Muscle layer of duodenum (tissue), 2 donors: Measurements from ENCODE around the gene WAS.

ENCODE experiments used
- H3K27ac ChIP-seq: one replicate; pipeline ENCODE4 v1.7.0; 2013; ENCODE audit warnings: mild to moderate bottlenecking, low read length
- H3K27me3 ChIP-seq: one replicate; pipeline ENCODE4 v1.7.0; 2013; ENCODE audit warnings: low read depth, mild to moderate bottlenecking, control low read depth, low read length
- H3K36me3 ChIP-seq, 2 donors: one replicate each; pipeline ENCODE4 v1.7.0; 2013; ENCODE audit warnings: low read length in 2 of 2, control low read depth in 1 of 2, mild to moderate bottlenecking in 1 of 2; ENCODE audit not compliant: insufficient read depth in 2 of 2, control insufficient read depth in 1 of 2
- H3K4me1 ChIP-seq, 2 donors: one replicate each; pipeline ENCODE4 v1.7.0; 2013; ENCODE audit warnings: low read length in 2 of 2, mild to moderate bottlenecking in 2 of 2, control low read depth in 1 of 2, moderate library complexity in 1 of 2; ENCODE audit not compliant: insufficient read depth in 2 of 2, control insufficient read depth in 1 of 2
- H3K4me3 ChIP-seq, 2 donors: one replicate each; pipeline ENCODE4 v1.7.0; 2013; ENCODE audit warnings: low read length in 2 of 2, low read depth in 1 of 2, mild to moderate bottlenecking in 1 of 2
- H3K9me3 ChIP-seq, 2 donors: one replicate each; pipeline ENCODE4 v1.7.0; 2013; ENCODE audit warnings: low read length in 2 of 2, control low read depth in 1 of 2, mild to moderate bottlenecking in 1 of 2; ENCODE audit not compliant: control insufficient read depth in 1 of 2
- donor health status: healthy.

The WAS gene

DNA sequence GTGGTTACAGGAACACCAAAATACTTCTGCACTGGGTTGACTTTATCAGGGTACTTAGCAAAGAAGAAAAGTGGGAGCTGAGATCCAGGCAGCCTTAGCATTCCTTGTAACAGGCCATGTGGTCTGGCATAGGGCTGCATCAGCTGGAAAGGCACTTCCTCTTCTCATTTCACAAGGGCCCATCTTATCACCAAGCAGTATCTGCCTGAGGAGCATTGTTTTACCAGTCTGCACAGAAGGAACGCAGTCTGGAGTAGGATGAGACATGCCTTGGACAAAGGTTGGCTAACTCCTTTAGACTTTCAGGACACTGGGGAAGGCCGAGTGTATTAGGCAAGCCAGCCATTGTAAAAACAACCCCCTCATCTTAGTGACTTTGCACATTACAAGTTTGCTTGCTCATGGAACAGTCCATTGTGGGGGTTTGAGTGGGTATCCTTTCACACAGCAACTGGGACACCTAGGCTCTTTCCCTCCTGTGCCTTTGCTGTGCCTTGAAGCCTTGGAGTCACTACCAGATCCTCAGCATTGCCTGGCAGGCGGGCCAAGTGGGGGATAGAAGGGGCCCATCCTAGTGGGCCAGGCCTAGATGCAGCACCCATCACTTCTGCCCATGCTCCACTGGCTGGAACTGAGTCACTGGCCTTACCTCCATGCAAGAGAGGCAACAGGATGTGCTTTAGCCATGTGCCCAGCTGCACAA lies 17.5 kb downstream of the WAS start:
- H3K36me3 ChIP-seq = peaks cover 14 to 15% of the 10 kb centered on the region in 2 donors
- no peaks in the 10 kb centered on the region for H3K9me3 ChIP-seq
- H3K4me3 ChIP-seq = no peak overlapping the region
- H3K27ac ChIP-seq = no peak overlapping the region
- no peaks in the 10 kb centered on the region for H3K27me3 ChIP-seq
- H3K4me1 ChIP-seq = peaks cover 0 to 6% of the 10 kb centered on the region in 2 donors

DNA sequence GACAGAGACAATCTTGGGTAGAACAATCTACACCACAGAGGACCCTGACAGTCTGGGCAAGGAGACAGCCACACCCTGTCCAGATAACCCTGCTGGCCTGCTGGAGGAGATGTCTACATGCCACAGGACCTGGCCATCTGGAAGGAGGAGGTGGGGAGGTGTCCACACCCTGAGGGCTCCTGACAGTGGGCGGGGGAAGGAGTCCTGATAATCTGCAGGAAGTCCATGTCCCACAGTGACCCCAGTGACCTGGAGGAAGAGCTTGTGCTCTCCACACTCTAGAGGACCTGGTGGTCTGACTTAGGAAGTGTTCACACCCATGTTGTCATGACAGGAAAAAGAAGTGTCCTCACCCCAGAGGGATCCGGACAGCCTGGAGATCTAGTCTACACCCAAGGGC lies 18.4 kb downstream of the WAS start:
- Histone ChIP-seq H3K27me3 (no peaks in the 10 kb centered on the region), H3K27ac (no peak overlapping the region), H3K9me3 (no peaks in the 10 kb centered on the region)

DNA sequence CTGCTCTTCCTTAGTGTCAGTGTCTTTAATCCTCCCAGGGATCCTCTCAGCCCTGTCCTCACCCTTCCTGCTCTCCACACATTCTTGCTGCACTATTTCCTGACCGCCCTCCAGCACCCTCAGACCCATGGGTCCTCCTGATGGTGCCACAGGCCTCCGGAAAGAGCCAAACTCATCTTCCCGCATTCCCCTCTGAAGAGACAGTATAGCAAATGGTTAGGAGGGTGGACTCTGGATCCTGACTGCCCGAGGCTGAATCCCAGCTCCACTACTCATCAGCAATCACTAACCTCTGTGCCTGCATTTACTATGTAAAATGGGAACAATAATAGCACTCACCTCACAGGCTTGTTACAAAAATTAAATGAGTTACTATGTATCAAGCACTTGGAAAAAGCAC lies 19.1 kb downstream of the WAS start:
- Histone ChIP-seq H3K9me3 (no peaks in the 10 kb centered on the region), H3K4me1 (no peaks in the 10 kb centered on the region), H3K27ac (no peak overlapping the region), H3K27me3 (no peaks in the 10 kb centered on the region), H3K4me3 (no peak overlapping the region), H3K36me3 (peaks cover 15 to 25% of the 10 kb centered on the region in 2 donors)

More for the DNA sequence above, 18.4 kb downstream of the WAS start:
- Histone ChIP-seq H3K4me3 (no peak overlapping the region), H3K4me1 (peaks cover 0 to 6% of the 10 kb centered on the region in 2 donors), H3K36me3 (peaks cover 15 to 20% of the 10 kb centered on the region in 2 donors)

DNA sequence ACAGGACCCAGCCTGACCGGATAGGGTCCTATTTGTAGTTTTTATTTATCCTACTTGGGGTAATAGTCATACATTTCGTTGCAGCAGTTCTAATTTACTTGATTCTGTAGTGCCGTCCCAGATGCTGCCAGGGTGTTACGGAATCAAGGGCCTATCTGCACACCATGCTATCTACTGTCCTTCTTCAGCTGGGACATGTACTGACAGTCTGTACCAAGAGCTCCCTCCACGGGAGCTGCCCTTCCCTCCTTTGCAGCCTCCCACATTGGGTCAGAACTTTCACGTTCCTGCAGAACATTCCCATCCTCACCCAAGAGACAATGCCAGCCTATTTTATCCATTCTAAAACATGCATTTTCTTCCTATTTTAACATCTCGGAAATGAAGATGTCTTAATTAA lies 19.6 kb downstream of the WAS start:
- Histone ChIP-seq H3K4me1 (no peaks in the 10 kb centered on the region), H3K27me3 (no peaks in the 10 kb centered on the region), H3K4me3 (no peak overlapping the region), H3K27ac (no peak overlapping the region), H3K9me3 (no peaks in the 10 kb centered on the region), H3K36me3 (peaks cover 15 to 29% of the 10 kb centered on the region in 2 donors)

DNA sequence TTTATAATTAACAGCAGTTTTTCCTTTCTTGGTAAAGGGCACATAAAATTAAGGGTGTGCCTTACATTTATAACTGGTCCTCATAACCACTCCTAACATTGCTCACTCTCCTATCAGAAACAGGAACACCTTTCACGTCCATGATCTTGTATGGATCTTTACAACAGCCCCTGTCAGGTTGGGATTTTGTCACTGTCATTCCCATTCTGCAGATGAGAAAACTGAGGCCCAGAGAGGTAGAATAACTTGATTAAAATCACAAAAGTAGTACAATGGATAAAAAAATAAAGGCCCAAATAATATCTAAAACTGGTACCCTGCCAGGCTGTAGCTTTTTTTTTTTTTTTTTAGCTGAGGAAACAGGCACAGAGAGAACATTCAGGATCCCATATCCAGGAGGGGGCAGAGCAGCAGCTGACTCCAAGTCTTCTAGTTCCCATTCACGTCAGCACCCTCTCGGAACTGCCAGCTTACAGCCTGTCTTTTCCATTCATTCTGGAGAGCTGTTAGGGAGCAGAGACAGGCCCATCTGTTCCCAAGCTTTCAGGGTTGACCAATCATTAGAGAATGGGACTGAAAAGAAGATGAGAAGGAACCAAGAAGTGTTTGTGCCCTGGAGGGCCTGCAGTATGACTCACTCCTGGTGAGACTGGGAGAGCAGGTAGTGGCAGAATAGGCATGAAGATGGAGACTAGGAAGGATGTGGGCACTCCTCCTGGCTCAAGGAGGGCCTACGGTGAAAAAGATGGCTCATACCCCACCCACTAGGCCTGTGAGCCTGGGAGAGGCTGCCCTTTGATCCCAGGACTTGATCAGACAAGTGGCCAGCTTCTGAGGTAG lies 20.3 kb downstream of the WAS start:
- no peaks in the 10 kb centered on the region for H3K4me1 ChIP-seq
- no peak overlapping the region for H3K4me3 ChIP-seq
- no peaks in the 10 kb centered on the region for H3K27me3 ChIP-seq
- no peaks in the 10 kb centered on the region for H3K9me3 ChIP-seq
- H3K36me3 ChIP-seq = peaks cover 15 to 29% of the 10 kb centered on the region in 2 donors
- no peak overlapping the region for H3K27ac ChIP-seq

DNA sequence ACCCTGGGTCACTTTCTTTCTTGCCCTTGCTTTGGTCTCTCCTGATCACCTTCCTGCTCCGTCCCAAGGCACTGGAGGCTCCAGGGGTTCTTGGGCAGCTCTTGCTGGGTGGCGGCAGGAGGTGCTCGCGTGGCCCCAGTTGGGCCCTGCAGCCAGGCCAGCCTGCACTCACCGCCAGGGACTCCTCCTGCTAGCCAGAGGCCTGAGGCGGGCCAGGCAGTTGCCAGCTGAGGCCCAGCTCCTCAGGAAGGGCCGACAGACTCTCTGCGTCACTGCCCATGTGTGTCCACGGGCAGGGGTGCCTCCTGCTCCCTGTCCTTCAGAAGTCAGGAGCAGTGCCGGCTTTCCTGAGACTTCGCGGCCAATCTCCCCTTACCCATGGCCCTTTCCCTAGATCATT lies 22.3 kb downstream of the WAS start:
- no peaks in the 10 kb centered on the region for H3K4me1 ChIP-seq
- H3K27me3 ChIP-seq = no peaks in the 10 kb centered on the region
- no peaks in the 10 kb centered on the region for H3K9me3 ChIP-seq
- H3K4me3 ChIP-seq = no peak overlapping the region
- H3K36me3 ChIP-seq = peaks cover 8 to 27% of the 10 kb centered on the region in 2 donors
- H3K27ac ChIP-seq = no peak overlapping the region

DNA sequence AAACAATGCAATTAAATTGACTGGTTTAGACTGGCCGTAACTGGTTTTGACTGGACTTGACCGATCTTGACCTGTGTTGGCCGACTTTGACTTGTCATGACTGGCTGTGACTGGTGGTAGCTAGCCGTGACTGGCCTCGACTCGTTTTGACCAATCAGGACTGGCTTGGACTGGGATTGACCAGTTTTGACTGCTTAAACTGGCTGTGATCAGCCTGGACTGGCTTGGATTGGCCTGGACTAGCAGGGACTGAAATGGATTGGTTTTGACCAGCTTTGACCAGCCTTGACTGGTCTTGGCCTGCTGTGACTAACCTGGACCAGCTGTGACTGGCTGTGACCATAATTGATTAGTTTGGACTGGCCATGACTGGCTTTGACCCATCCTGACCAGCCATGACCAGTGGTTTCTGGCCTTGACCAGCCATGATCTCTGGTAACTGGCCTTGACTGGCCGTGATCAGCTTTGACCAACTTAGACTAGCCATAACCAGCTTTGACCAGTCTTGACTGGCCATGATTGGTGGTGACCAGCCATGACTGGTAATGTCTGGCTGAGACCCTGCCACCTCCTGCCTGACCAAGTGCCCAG lies 26.0 kb downstream of the WAS start:
- H3K9me3 ChIP-seq = no peaks in the 10 kb centered on the region
- peaks cover 0 to 15% of the 10 kb centered on the region in 2 donors for H3K36me3 ChIP-seq
- no peak overlapping the region for H3K4me3 ChIP-seq
- no peak overlapping the region for H3K27ac ChIP-seq
- no peaks in the 10 kb centered on the region for H3K4me1 ChIP-seq
- H3K27me3 ChIP-seq = no peaks in the 10 kb centered on the region

DNA sequence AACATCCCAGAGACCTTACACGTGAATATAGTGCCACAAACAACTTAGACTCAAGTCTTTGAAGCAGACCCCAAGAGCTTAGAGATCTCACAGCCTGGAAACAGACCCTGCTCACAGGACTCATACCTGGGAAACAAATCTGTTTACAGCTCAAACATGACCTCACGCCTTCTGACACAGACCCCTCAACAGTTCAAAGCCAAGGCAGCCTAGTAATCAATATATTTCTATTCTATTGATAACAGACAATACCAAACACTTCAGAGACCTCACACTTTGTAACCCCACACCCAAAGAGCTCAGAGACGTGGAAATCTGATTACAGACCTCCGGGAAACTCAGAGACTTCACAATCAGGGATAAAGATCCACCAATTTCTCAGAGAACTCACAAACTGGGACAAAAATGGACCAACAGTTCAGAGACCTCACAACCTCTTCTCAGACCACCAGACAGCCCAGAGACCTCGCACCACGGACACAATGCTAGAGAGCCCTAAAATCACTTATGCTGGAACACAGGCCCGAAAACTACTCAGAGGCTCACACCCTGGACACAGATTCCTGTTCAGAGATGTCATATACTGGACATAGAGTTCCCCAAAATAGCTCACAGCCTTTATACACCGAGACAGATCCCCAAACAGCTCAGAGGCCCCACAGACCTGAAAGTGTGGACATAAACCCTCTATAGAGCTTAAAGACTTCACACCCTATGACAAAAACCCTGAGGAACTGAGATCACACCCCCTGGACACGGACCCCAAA lies 27.7 kb downstream of the WAS start:
- H3K4me1 ChIP-seq = no peaks in the 10 kb centered on the region
- no peak overlapping the region for H3K27ac ChIP-seq
- no peaks in the 10 kb centered on the region for H3K27me3 ChIP-seq
- no peak overlapping the region for H3K4me3 ChIP-seq
- H3K9me3 ChIP-seq = no peaks in the 10 kb centered on the region
- H3K36me3 ChIP-seq = peaks cover 0 to 15% of the 10 kb centered on the region in 2 donors

DNA sequence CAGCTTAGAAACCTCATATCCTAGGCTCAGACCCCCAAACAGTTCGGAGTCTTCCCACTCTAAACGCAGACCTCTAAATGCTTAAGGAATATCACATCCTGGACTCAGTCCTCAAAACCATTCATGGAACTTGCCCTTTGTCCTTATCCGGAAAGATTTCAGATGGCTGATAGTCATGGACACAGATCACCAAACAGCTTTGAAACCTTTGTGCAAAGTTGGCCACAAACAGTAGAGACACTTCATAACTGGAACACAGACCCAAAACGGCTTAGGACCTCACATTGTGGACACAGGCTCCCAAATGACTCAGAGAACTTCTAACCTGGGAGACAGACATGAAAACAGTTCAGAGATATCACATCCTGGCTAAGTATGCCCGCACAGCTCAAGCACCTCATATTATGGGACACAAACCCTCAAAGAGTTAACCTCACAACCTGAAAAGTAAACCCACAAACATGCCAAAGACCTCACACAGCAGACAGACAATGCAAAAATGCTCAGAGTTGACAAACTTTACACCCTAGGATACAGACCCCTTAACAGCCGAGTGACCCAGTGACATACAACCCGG lies 28.4 kb downstream of the WAS start:
- no peaks in the 10 kb centered on the region for H3K27me3 ChIP-seq
- no peaks in the 10 kb centered on the region for H3K9me3 ChIP-seq
- H3K36me3 ChIP-seq = peaks cover 0 to 9% of the 10 kb centered on the region in 2 donors
- H3K4me1 ChIP-seq = no peaks in the 10 kb centered on the region
- H3K4me3 ChIP-seq = no peak overlapping the region
- no peak overlapping the region for H3K27ac ChIP-seq

DNA sequence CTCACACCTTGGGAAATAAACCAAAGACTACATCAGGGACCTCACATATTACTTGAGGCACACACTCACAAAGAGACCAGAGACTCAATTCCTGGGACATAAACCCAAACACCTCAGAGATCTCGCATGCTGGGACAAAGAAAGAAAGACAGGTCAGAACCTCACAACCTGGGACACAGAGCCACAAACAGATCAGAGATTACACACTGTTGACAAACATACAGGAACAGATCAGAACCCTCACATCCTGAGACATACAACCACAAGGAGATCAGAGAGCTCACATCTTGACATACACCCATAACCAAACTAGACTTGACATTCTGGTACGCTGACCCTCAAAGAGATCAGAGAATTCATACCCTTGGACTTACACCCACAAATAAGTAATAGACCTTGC lies 30.2 kb downstream of the WAS start:
- H3K9me3 ChIP-seq = no peaks in the 10 kb centered on the region
- H3K27ac ChIP-seq = no peak overlapping the region
- H3K36me3 ChIP-seq = no peaks in the 10 kb centered on the region
- no peaks in the 10 kb centered on the region for H3K4me1 ChIP-seq
- no peaks in the 10 kb centered on the region for H3K27me3 ChIP-seq
- H3K4me3 ChIP-seq = no peak overlapping the region
